Nucleus accumbens (tissue), 56 donors: ENCODE measurements around the gene PARD3B.

Experiments
- DNase-seq, 56 donors: peaks; one replicate each; lab custom pipeline; 2025; lab: John Stamatoyannopoulos, UW

The PARD3B gene

DNA sequence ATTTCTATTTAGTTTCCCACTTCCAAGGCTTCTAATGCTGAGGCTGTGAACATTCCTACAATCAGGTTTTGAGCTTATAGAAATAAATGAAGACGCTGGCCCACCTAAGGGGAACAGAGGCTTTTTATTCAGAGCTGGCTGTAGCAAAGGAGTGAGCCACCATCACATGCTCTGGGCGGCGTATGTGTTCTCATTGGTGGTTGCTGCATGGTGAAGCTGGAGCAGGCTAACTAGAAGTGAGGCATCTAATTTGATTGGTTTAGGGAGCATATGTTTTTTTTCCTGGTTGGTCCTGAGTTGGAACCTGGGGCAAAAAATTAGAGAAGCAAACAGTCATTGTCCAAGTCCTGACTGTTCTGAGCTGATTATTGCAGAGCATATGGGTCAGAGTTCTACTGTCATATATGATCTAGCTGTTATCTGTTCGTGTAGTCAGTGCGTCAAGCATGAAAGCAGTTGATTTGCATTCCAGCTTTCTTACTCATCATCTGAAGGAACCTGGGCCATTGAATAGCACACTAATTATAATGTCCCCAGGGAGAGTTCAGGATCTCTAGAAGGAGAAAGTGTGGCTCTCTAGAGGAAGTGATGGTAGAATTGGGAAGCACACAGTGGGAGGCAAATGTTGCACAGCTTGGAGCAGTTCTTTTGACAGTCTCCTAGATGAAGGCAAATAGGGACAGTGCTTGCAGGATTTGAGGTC lies 279.6 kb downstream of the PARD3B start:
- no peak for DNase-seq

DNA sequence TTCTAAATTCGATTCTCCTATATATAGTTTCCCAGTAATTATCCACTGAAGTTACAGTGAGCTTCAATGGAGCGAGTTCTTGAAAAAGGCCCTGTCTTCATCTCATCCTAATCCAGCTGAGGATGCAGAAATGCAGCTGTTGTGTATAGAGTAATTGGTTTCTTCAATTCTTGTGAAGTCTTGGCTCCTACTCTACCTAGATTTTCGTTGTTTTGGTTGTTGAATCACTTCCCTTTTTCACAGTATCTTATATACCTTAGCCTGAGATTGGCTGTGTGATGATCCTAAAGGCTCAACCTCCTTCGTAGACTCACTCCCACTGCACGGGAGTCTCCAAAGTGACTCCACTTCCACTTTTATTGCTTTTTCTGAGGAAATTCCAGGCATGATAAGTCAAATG lies 280.4 kb downstream of the PARD3B start:
- no peak for DNase-seq

DNA sequence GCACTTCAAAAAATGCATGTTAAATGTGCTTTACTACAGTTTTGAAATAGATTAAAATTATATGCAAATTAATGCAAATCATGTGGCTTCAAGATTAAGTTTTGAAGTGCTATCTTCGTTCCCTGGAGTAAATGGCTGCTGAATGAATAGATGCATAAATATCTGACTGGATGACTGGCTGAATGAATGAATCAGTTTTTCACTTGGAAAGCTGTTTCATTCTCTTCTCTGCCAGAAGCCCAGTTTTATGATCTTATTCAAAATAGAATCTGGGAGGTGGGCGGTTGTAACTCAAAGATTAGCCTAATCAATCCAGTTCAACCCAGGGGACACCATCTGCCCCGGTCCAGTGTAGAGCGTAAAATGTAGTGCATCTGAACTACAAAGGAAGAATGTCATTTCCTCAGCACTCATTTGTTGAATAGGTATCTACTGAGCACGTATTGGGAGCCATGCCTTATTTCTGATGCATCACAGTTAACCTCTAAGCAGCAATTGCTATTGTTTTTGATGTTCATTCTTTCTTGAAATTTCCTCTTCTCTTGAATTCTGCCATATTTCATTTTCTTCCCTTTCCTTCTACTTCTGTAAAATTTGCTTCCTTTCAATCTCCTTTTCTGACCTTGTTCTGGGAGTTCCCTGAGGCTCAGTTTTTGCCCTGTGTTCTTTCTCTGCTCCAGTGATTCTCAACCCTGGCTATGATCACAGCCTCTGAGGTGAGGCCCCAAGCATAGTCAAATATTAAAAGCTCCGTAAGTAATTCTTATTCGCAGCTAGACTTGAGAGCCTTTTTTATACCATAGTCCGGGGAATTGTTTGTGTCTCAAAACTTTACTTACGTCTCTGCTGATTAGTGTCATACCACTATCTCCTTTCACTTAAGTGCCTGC lies 282.7 kb downstream of the PARD3B start:
- no peak for DNase-seq

DNA sequence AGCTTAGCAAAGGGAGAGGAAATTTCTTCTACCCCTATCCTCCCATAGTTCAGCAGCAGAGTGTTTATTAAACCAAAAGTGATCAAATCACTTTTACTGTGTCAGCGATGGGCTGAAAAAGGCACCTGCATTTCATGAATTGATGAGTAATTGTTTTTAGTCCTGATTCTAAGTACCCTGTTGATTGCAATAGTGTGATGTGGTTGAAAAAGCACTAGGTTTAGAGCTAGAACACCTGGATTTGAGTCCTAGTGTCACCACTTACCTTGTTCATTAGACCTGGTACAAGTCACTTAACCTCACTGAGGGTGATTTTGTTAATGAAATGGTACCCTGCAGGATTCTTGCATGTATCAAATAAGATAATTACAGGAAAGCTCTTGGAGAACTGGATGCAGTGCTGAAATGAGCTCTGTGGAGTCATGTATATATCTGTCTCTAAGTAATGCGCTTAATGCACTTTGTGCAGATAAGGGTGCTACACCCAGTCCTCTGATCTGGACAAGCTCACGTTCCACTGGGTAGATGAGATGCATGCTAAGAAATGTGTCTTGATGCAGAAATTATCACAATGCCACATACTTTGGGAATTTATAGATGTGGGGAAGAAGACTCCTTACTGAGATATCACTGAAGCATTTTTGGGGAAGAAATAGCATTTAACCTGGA lies 289.6 kb downstream of the PARD3B start:
- no peak for DNase-seq

DNA sequence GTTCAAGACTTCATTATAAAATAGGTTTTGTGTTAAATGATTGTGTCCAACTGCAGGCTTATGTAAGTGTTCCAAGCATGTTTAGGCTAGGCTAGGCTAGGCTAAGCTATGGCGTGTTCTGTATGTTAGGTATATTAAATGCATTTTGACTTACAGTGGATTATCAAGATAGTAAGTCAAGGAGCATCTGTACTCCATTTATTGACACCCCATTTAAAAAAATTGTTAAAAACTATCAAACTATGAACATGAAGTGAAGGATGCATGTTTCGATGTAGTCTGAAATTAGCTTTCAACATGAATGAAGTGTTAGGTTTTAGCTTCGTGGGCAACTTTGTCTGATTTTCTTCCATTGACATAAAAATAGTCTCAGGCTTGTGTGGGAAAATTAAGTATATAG lies 290.5 kb downstream of the PARD3B start:
- no peak for DNase-seq

DNA sequence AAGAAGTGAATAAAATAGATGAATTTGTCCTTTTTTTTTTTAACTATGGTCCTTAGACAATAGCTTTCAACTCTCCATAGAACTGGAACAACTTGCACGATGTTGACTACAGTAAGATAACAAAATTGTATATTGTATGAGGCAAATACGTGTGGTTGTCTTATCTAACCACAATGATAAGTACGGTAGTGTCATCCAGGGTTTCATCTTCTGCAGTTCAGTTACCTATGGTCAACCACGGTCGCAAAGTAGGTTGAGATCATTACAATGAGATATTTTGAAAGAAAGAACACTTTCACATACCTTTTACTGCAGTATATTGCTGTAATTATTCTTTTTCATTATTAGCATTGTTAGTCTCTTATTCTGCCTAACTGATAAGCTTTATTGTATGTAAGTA lies 295.2 kb downstream of the PARD3B start:
- DNase-seq: no peak

DNA sequence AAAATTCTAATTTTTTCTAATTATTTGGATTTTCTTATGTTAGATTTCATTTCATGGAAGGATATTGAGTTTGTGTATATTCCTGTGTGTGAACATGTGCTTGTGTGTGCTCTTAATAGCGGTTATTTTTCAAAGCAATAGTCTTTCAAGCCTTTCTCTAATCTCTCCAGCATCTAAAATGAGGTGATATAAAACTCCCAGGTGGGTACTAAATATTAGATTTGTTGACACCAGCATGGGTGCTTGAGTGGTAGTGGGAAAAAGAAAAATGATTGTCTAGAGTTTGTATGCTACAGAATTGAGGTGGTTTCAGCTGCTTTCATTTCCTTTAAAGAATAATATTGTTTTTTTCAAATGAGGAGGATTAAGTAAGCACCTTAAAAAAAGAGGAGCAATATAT lies 296.8 kb downstream of the PARD3B start:
- DNase-seq: no peak

DNA sequence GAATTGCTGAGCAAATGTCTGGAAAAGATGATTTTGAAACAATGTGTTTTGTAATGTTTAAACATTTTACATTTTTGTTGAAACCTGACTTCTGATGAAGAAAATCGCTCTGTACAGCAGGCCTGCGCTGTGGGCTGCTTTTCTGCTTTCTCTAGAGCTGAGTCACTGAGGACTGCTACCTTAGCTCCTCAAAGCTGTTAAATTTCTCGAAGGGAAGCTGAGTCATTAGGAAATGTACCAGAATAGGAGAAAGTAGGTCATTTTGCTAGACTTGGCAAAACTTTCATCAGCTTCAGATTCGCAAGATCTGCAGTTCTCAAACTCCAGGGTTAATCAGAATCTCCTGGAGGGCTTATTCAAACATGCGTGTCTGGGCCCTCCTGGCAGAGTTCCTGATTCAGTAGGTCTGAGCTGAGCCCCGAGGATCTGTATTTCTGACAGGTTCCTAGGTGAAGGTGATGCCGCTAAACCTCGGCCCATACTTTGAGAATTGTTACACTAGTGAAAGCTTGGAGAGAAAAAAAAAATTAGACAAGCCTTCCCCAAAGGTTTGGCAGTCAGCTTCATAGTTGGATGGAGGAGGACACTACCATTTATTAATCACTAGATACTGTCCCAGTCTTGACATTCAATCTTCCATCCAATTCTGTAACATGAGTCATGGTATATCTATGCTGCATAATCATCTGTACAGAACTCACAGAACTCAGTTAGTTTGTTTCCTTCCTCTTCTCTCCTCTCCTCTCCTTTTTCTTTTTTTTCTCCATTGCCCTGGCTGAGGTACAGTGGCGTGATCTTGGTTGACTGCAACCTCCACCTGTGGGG lies 297.6 kb downstream of the PARD3B start:
- peak in 28 of 56 donors; percentile 0 to 67 (median 18) for DNase-seq

DNA sequence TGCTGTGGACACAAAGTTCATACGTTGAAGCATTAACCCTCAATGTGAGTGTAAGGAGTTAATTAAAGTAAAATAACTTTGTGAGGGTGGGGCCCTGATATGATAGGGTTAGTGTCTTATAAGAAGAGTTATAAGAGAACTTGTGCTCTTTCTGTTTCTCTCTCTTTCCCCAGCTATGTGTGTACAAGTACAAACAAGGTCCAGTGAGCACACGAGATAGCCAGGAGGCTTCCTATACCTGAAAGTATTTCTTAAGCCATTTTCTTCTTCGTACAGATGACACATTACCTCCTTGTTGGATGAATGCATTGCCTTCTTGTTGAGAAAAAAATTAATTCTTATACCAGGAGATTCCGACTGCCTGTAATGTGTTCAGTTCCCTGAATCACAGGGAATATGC lies 301.2 kb downstream of the PARD3B start:
- no peak for DNase-seq

DNA sequence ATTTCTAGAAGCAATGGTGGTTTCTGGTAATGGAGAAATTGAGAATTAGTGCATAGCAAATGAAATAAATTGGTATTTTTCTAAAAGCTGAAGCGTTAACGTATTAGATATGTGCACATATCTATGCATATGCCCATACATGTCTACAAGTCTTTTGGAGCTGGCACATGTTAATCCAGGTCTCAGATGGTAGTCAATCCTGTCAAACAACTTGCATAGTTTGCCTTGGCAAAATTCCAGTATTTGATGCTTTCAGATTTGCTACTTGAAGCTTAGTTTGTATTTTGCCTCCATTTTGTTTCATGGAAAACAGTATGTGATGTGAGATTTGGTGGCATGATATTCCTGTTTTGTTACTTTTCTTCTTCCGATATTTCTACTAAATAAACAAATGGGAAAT lies 304.6 kb downstream of the PARD3B start:
- DNase-seq: no peak

DNA sequence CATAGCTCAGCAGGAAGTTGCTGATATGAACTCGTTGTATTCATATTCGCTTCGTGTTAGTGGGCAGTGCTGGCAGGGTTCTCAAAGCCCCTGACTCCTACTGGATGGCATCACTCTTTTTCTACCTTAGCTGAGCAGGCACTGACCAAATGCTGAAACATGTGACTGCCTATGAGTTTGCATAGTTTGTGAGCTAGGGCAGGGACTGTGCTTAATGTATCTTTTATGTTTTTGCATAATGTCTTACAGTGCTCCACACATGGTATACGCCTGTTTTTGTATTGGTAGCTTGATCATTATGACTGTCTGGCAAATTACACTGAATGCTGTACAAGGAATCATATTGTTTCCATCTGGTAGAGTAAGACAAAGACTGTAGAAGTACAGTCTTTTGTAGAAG lies 305.3 kb downstream of the PARD3B start:
- no peak for DNase-seq

DNA sequence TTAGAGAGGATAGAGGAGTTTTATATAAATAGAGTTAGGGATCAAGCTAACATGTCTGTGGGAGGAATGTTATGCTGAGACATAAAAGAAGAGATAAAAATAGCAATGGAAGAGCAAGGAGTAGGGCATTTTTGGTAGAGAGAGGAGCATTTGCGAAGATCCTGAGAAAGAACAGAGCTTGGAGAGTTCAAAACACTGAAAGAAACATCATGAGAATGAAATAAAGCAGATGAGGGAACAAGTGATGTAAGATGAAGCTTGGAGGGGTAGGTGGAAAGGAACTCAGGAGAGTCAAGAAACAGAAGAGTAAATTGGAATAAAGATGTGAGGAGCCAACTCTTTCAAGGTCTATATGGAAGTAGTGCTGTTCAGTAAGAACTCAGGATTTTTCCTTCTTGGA lies 308.6 kb downstream of the PARD3B start:
- no peak for DNase-seq

DNA sequence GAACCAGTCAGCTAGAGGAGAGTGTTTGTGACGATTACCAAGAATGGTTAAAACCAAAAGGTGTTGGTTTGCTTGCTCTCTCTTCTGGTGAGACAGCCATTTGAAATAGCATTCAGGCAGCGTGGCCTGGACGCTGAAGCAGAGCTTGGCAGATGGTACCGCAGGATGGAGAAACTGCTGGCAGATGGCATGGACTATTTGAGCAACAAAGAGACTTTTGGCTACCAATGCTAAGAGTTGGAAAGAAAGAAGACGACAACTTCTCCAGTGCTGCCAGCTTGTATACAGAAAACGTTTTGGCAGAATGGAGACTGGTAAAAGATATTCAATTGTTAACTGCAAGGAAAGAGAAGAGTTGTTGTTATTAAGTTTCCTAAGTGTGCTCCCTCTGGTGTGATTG lies 315.0 kb downstream of the PARD3B start:
- peak in 26 of 56 donors; percentile 0 to 59 (median 20) for DNase-seq

DNA sequence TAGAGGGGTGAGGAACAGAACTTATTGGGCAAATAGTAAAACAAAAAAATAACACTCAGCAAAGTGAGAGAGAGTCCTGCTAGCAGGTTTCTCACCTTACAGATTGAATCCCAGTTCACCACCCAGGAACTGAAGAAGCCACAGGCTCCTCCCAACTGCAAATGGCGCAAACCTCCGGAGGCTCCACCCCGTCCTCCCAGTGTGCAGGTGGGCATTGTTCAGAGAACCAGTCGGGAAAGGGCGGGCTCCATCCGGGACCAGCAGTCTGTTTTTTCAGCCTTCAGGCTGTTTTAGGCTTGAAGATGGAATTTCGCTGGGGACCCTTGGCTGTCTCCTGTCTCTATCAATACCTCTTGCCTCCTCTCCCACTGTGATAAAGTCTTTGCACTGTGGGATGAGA lies 317.5 kb downstream of the PARD3B start:
- DNase-seq: no peak

DNA sequence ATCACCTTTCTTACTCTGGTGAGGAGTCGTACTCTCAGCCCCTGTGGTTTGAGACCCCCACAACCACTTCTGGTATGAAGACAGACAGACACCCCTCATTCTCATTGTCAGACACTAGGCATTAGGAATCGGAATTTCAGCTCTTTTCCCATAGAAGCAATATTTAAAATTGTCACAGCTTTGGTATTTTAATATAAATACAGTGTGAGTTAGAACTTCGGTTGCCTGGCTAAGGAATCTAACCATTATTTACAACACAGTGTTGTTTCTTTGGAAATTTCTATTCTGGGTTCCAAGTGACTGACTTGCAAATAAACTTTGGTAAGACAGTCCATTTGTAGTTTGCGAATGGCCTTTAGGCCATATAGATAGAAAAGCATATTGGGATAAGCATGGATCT lies 318.1 kb downstream of the PARD3B start:
- DNase-seq: no peak

DNA sequence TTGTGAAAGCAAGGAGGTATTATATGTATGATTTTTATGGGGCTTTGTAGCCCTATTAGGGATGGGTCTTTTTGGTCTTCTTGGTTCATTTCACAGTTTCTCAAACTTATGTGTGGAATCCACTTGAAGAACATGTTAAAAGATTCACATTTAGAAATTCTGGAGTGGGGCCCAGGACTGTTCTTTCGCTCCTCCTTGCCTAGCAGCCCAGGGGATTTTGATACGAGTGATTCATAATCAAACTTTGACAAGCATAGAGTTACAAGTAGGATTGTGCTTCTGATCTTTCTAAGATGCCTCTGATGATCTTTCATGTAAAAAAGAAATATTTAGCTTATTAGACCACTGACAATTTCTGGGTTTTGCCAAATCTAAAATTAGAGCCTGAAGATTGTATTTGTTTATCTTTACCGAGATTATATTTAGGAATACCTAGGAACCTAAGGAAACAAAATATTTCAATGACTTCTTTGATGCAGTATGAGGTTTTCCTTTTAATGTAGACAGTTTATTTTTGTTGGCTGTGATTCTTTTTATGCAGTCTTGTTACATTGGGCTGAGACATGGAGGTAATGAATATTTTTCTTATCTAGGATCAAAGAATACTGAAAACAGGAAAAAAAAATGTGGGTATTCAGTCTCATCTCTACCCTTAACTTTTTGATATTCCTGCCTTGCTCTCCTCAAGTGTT lies 324.0 kb downstream of the PARD3B start:
- DNase-seq: no peak

DNA sequence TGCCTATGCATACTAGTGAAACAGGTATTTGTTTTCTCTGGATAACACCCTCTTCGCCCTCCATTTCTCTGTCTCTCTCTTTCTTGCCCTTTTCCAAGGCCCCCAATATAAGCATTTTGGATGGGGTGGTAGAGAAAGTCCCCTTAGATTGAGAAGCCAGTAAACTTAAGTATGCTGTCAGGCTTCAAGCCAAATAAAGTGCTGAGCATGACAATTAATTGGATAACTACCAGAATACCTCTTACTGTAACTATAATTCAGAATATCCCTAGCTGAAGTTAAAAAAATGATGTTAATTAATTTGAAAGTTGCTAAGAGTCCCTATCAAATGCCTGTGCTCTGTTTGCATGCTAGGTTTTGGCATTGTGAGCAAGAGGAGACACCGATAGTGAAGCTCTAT lies 324.8 kb downstream of the PARD3B start:
- DNase-seq: no peak

DNA sequence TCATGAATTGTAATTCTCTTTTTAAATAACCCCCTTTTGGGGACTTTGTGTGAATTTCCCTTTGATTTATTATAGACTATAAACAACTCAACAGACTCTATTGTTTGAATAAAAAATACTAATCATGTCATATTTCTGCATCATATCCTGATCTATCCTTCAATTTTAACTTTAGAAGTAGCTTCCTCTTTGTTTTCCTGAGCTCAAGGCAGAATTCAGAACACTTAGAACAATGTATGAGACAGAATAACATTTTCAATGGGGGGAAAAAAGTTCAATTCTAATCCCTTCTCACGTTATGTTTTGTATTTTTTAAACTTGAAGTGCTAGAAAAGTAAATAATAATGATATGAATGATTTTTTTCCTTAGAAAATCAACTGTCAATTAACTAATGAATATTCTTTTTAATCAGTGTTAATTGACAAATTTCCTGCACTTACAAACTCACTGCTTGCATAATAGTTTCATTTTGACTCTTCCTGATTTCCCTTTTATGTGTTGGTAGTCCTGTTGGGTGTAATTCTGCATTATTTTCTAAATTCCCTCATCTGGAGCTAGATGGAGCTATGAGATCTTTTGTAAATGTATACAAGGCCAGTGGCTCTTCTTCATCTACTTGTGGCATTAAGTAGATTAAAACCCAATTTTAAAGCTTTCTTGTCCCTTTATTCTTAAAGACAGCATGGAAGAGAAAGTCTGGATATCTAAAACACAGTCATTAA lies 326.1 kb downstream of the PARD3B start:
- no peak for DNase-seq

DNA sequence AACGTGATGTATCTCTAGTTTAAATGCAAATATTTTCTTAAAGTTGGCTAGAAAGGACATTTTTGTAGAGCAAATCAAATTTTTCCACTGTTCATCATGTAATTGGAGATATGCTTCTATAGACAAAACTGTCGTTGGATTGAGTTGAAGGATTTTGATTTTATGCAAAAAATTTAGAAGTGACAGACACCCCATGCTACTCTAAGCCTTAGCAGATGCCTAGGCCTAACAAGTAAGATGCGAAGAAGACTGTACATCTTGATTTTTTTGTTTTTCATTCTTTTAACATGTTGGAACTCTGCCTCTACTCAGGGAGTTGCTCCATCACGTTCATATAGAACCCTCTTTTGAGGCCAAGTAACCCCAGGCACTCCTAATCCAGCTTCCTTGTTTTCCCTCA lies 331.0 kb downstream of the PARD3B start:
- no peak for DNase-seq
